Measurements from ENCODE around the gene IL1RAPL1. TPM values are rescaled to one million over a fixed set of nuclear protein-coding genes. Genes with fewer than 3 reads are reported as not detected.

The IL1RAPL1 gene
- total RNA-seq, 1 experiment from 2014 or later: not detected

- Histone ChIP-seq H3K4me3 (ENCODE audit: low read length) (no peak overlapping the region), H3K9me3 (ENCODE audit: low read length) (peaks cover 33% of the 10 kb centered on the region), H4K20me1 (ENCODE audit: insufficient read depth, low read depth, low read length) (no peaks in the 10 kb centered on the region), H3K9me2 (replicated peaks; ENCODE audit: insufficient read depth, low read length) (no peaks in the 10 kb centered on the region), H2AFZ (ENCODE audit: low read length) (no peak overlapping the region), H3K4me2 (ENCODE audit: low read depth, low read length, poor library complexity, severe bottlenecking) (no peak overlapping the region), H3K9ac (ENCODE audit: low read length) (no peak overlapping the region), H3K27me3 (ENCODE audit: low read length) (no peaks in the 10 kb centered on the region), H3K4me1 (ENCODE audit: low read length) (no peaks in the 10 kb centered on the region), H3K36me3 (ENCODE audit: insufficient read depth, low read length) (no peaks in the 10 kb centered on the region), H3K79me2 (ENCODE audit: low read length) (no peaks in the 10 kb centered on the region), H3K27ac (ENCODE audit: low read length) (no peak overlapping the region)
- DNase-seq: no peak
Observed at GRCh38 chrX:29662759-29663503, 1075.7 kb downstream of the IL1RAPL1 start.

- peaks cover 29% of the 10 kb centered on the region for H3K9me3 ChIP-seq (ENCODE audit: low read length)
- no peak overlapping the region for H3K4me2 ChIP-seq (ENCODE audit: low read depth, low read length, poor library complexity, severe bottlenecking)
- H4K20me1 ChIP-seq (ENCODE audit: insufficient read depth, low read depth, low read length): no peaks in the 10 kb centered on the region
- no peaks in the 10 kb centered on the region for H3K27me3 ChIP-seq (ENCODE audit: low read length)
- H3K4me3 ChIP-seq (ENCODE audit: low read length): no peak overlapping the region
- DNase-seq: no peak
- no peaks in the 10 kb centered on the region for H3K36me3 ChIP-seq (ENCODE audit: insufficient read depth, low read length)
- no peaks in the 10 kb centered on the region for H3K9me2 ChIP-seq (replicated peaks; ENCODE audit: insufficient read depth, low read length)
- H2AFZ ChIP-seq (ENCODE audit: low read length): no peak overlapping the region
- no peaks in the 10 kb centered on the region for H3K4me1 ChIP-seq (ENCODE audit: low read length)
- H3K9ac ChIP-seq (ENCODE audit: low read length): no peak overlapping the region
- H3K27ac ChIP-seq (ENCODE audit: low read length): no peak overlapping the region
- no peaks in the 10 kb centered on the region for H3K79me2 ChIP-seq (ENCODE audit: low read length)
Observed at GRCh38 chrX:29665532-29665931, 1078.3 kb downstream of the IL1RAPL1 start.

- no peaks in the 10 kb centered on the region for H3K36me3 ChIP-seq (ENCODE audit: insufficient read depth, low read length)
- H3K9me3 ChIP-seq (ENCODE audit: low read length): peaks cover 21% of the 10 kb centered on the region
- no peak overlapping the region for H3K27ac ChIP-seq (ENCODE audit: low read length)
- H3K4me2 ChIP-seq (ENCODE audit: low read depth, low read length, poor library complexity, severe bottlenecking): no peak overlapping the region
- no peaks in the 10 kb centered on the region for H3K4me1 ChIP-seq (ENCODE audit: low read length)
- no peak overlapping the region for H3K4me3 ChIP-seq (ENCODE audit: low read length)
- no peaks in the 10 kb centered on the region for H3K79me2 ChIP-seq (ENCODE audit: low read length)
- no peaks in the 10 kb centered on the region for H3K9me2 ChIP-seq (replicated peaks; ENCODE audit: insufficient read depth, low read length)
- H3K9ac ChIP-seq (ENCODE audit: low read length): no peak overlapping the region
- no peaks in the 10 kb centered on the region for H4K20me1 ChIP-seq (ENCODE audit: insufficient read depth, low read depth, low read length)
- H2AFZ ChIP-seq (ENCODE audit: low read length): no peak overlapping the region
- no peaks in the 10 kb centered on the region for H3K27me3 ChIP-seq (ENCODE audit: low read length)
- DNase-seq: no peak
Observed at GRCh38 chrX:29666366-29666765, 1079.1 kb downstream of the IL1RAPL1 start.

- no peaks in the 10 kb centered on the region for H4K20me1 ChIP-seq (ENCODE audit: insufficient read depth, low read depth, low read length)
- H3K9me2 ChIP-seq (replicated peaks; ENCODE audit: insufficient read depth, low read length): no peaks in the 10 kb centered on the region
- no peak overlapping the region for H3K4me3 ChIP-seq (ENCODE audit: low read length)
- no peaks in the 10 kb centered on the region for H3K27me3 ChIP-seq (ENCODE audit: low read length)
- no peak overlapping the region for H3K9ac ChIP-seq (ENCODE audit: low read length)
- H3K27ac ChIP-seq (ENCODE audit: low read length): no peak overlapping the region
- H3K9me3 ChIP-seq (ENCODE audit: low read length): peaks cover 21% of the 10 kb centered on the region
- no peaks in the 10 kb centered on the region for H3K79me2 ChIP-seq (ENCODE audit: low read length)
- no peak overlapping the region for H3K4me2 ChIP-seq (ENCODE audit: low read depth, low read length, poor library complexity, severe bottlenecking)
- no peaks in the 10 kb centered on the region for H3K4me1 ChIP-seq (ENCODE audit: low read length)
- no peak overlapping the region for H2AFZ ChIP-seq (ENCODE audit: low read length)
- H3K36me3 ChIP-seq (ENCODE audit: insufficient read depth, low read length): no peaks in the 10 kb centered on the region
- no peak for DNase-seq
Observed at GRCh38 chrX:29671421-29671820, 1084.2 kb downstream of the IL1RAPL1 start.

GRCh38 chrX:29687687-29688086, 1100.4 kb downstream of the IL1RAPL1 start:
- H4K20me1 ChIP-seq (ENCODE audit: insufficient read depth, low read depth, low read length): no peaks in the 10 kb centered on the region
- H3K4me2 ChIP-seq (ENCODE audit: low read depth, low read length, poor library complexity, severe bottlenecking): no peak overlapping the region

GRCh38 chrX:29690061-29690460, 1102.8 kb downstream of the IL1RAPL1 start:
- Histone ChIP-seq H3K79me2 (ENCODE audit: low read length) (no peaks in the 10 kb centered on the region), H3K27ac (ENCODE audit: low read length) (no peak overlapping the region), H4K20me1 (ENCODE audit: insufficient read depth, low read depth, low read length) (no peaks in the 10 kb centered on the region), H3K9me2 (replicated peaks; ENCODE audit: insufficient read depth, low read length) (no peaks in the 10 kb centered on the region), H3K4me2 (ENCODE audit: low read depth, low read length, poor library complexity, severe bottlenecking) (no peak overlapping the region), H3K4me1 (ENCODE audit: low read length) (no peaks in the 10 kb centered on the region), H2AFZ (ENCODE audit: low read length) (no peak overlapping the region), H3K4me3 (ENCODE audit: low read length) (no peak overlapping the region), H3K9ac (ENCODE audit: low read length) (no peak overlapping the region), H3K27me3 (ENCODE audit: low read length) (no peaks in the 10 kb centered on the region), H3K36me3 (ENCODE audit: insufficient read depth, low read length) (no peaks in the 10 kb centered on the region), H3K9me3 (ENCODE audit: low read length) (peaks cover 22% of the 10 kb centered on the region)
- DNase-seq: no peak

More at GRCh38 chrX:29687687-29688086, 1100.4 kb downstream of the IL1RAPL1 start:
- no peak for DNase-seq
- Histone ChIP-seq H3K4me3 (ENCODE audit: low read length) (no peak overlapping the region), H3K9me3 (ENCODE audit: low read length) (peaks cover 15% of the 10 kb centered on the region), H3K36me3 (ENCODE audit: insufficient read depth, low read length) (no peaks in the 10 kb centered on the region), H3K79me2 (ENCODE audit: low read length) (no peaks in the 10 kb centered on the region), H3K4me1 (ENCODE audit: low read length) (no peaks in the 10 kb centered on the region), H3K9me2 (replicated peaks; ENCODE audit: insufficient read depth, low read length) (no peaks in the 10 kb centered on the region), H3K27ac (ENCODE audit: low read length) (no peak overlapping the region), H3K9ac (ENCODE audit: low read length) (no peak overlapping the region), H3K27me3 (ENCODE audit: low read length) (no peaks in the 10 kb centered on the region), H2AFZ (ENCODE audit: low read length) (no peak overlapping the region)

- H3K4me1 ChIP-seq (ENCODE audit: low read length): no peaks in the 10 kb centered on the region
- peaks cover 25% of the 10 kb centered on the region for H3K9me3 ChIP-seq (ENCODE audit: low read length)
- no peak overlapping the region for H3K27ac ChIP-seq (ENCODE audit: low read length)
- no peaks in the 10 kb centered on the region for H3K9me2 ChIP-seq (replicated peaks; ENCODE audit: insufficient read depth, low read length)
- no peaks in the 10 kb centered on the region for H4K20me1 ChIP-seq (ENCODE audit: insufficient read depth, low read depth, low read length)
- no peak overlapping the region for H3K4me3 ChIP-seq (ENCODE audit: low read length)
- no peak overlapping the region for H3K9ac ChIP-seq (ENCODE audit: low read length)
- no peak for DNase-seq
- H3K27me3 ChIP-seq (ENCODE audit: low read length): no peaks in the 10 kb centered on the region
- no peak overlapping the region for H3K4me2 ChIP-seq (ENCODE audit: low read depth, low read length, poor library complexity, severe bottlenecking)
- no peak overlapping the region for H2AFZ ChIP-seq (ENCODE audit: low read length)
- no peaks in the 10 kb centered on the region for H3K79me2 ChIP-seq (ENCODE audit: low read length)
- H3K36me3 ChIP-seq (ENCODE audit: insufficient read depth, low read length): no peaks in the 10 kb centered on the region
Observed at GRCh38 chrX:29691044-29691443, 1103.8 kb downstream of the IL1RAPL1 start.

GRCh38 chrX:29693912-29694311, 1106.7 kb downstream of the IL1RAPL1 start:
- Histone ChIP-seq H3K27me3 (ENCODE audit: low read length) (no peaks in the 10 kb centered on the region), H3K36me3 (ENCODE audit: insufficient read depth, low read length) (no peaks in the 10 kb centered on the region), H3K9me2 (replicated peaks; ENCODE audit: insufficient read depth, low read length) (no peaks in the 10 kb centered on the region), H3K9me3 (ENCODE audit: low read length) (peaks cover 22% of the 10 kb centered on the region), H3K9ac (ENCODE audit: low read length) (no peak overlapping the region), H3K4me3 (ENCODE audit: low read length) (no peak overlapping the region), H3K27ac (ENCODE audit: low read length) (no peak overlapping the region), H3K4me2 (ENCODE audit: low read depth, low read length, poor library complexity, severe bottlenecking) (no peak overlapping the region), H2AFZ (ENCODE audit: low read length) (no peak overlapping the region), H3K79me2 (ENCODE audit: low read length) (no peaks in the 10 kb centered on the region), H4K20me1 (ENCODE audit: insufficient read depth, low read depth, low read length) (no peaks in the 10 kb centered on the region), H3K4me1 (ENCODE audit: low read length) (no peaks in the 10 kb centered on the region)
- no peak for DNase-seq

Data from Karpas-422 (cell line).